Measurements from ENCODE around the gene C17orf78. TPM values are rescaled to one million over a fixed set of nuclear protein-coding genes. Genes with fewer than 3 reads are reported as not detected.

The C17orf78 gene
- total and polyA plus RNA-seq, 3 experiments from 2014 or later: not detected

Other genes starting within 250 kb of the C17orf78 start
- gene ACACA, start 30.9 kb downstream of the C17orf78 start, total RNA-seq: 10 to 100 TPM; 41.3 to 51.1 TPM
- gene ACACA, start 30.9 kb downstream of the C17orf78 start, polyA plus RNA-seq: 7.5 TPM
- 10 to 100 TPM; 42.3 to 46.0 TPM for gene TADA2A, start 30.9 kb downstream of the C17orf78 start, total RNA-seq
- 12.8 TPM for gene TADA2A, start 30.9 kb downstream of the C17orf78 start, polyA plus RNA-seq
- 10 to 100 TPM; 18.7 to 18.9 TPM for gene DUSP14, start 113.9 kb downstream of the C17orf78 start, total RNA-seq
- gene DUSP14, start 113.9 kb downstream of the C17orf78 start, polyA plus RNA-seq: 19.0 TPM
- 10 to 100 TPM; 42.3 to 50.8 TPM for gene SYNRG, start 233.4 kb downstream of the C17orf78 start, total RNA-seq
- gene SYNRG, start 233.4 kb downstream of the C17orf78 start, polyA plus RNA-seq: 104 TPM